Left lung (tissue), 10 donors: ENCODE results near the gene ESPN. TPM values are rescaled to one million over a fixed set of nuclear protein-coding genes. Genes with fewer than 3 reads are reported as not detected.

Source experiments
- ATAC-seq: fragments of 200-7000 bp; cut with Tn5 transposase; one replicate; pipeline ENCODE4 v1.9.1; 2020; ENCODE audit warnings: moderate library complexity
- DNase-seq, 4 donors: peaks; one replicate each; pipeline ENCODE4 v3.0.0-alpha.2; 2013 to 2020
- H3K27ac ChIP-seq, 2 donors: fragments of 200-600 bp; sonication (generic) in 1 of 2; one replicate each; pipeline versions ENCODE4 v1.5.0 to v1.8.0; 2020 to 2021
- H3K27me3 ChIP-seq, 2 donors: fragments of 200-600 bp; sonication (generic) in 1 of 2; one replicate each; pipeline versions ENCODE4 v1.5.0 to v1.8.0; 2020 to 2021
- H3K36me3 ChIP-seq, 2 donors: fragments of 200-600 bp; sonication (generic) in 1 of 2; one replicate each; pipeline versions ENCODE4 v1.5.0 to v1.8.0; 2020 to 2021
- H3K4me1 ChIP-seq, 2 donors: fragments of 200-600 bp; one replicate each; pipeline ENCODE4 v1.8.0; 2021
- H3K4me3 ChIP-seq, 2 donors: fragments of 200-600 bp; sonication (generic) in 1 of 2; one replicate each; pipeline versions ENCODE4 v1.5.0 to v1.8.0; 2020 to 2021; ENCODE audit warnings: mild to moderate bottlenecking in 1 of 2
- H3K9me3 ChIP-seq, 2 donors: fragments of 200-600 bp; sonication (generic) in 1 of 2; one replicate each; pipeline versions ENCODE4 v1.5.0 to v1.8.0; 2020 to 2021
- intact Hi-C, 2 donors: fragments of 100-400 bp; cut with DNase I; formaldehyde crosslinking; loops; one replicate each; pipeline versions ENCODE4 v1.11.2 to v1.14.2; 2022
- microRNA-seq, 2 donors: library from miRNA; unstranded; fragments of <30 nt; microRNA quantifications; one replicate each; pipeline ENCODE4, GENCODE V29; 2019
- polyA plus RNA-seq, 6 donors: library from polyadenylated mRNA; unstranded; fragments of 120-200 nt; gene quantifications; one replicate each; pipeline ENCODE4 v1.2.1, GENCODE V29; 2013; ENCODE audit not compliant: insufficient read length in 6 of 6
- total RNA-seq, 2 donors: library from RNA; stranded (reverse); fragmentation: NEBNext Ultra II Directional; extraction: Animal tissue kit (Norgen Biotek cat#: 25700); gene quantifications; one replicate each; pipeline ENCODE4 v1.2.1, GENCODE V29; 2021
- TF ChIP-seq, protein P1 (sequence below), 2 donors: fragments of 200-600 bp; sonication (generic) in 1 of 2; IDR thresholded peaks; one replicate each; pipeline versions ENCODE4 v1.5.0 to v1.8.0; 2021; ENCODE audit warnings: antibody characterized with exemption in 2 of 2
- donor health status: DM: no; HTN: yes; CAD: no.
- donor health status: DM: no; HTN: no; CAD: no.

Gene ESPN
- total and polyA plus RNA-seq, 8 donors = 1.2 to 3.7 (median 2.2) TPM

DNA sequence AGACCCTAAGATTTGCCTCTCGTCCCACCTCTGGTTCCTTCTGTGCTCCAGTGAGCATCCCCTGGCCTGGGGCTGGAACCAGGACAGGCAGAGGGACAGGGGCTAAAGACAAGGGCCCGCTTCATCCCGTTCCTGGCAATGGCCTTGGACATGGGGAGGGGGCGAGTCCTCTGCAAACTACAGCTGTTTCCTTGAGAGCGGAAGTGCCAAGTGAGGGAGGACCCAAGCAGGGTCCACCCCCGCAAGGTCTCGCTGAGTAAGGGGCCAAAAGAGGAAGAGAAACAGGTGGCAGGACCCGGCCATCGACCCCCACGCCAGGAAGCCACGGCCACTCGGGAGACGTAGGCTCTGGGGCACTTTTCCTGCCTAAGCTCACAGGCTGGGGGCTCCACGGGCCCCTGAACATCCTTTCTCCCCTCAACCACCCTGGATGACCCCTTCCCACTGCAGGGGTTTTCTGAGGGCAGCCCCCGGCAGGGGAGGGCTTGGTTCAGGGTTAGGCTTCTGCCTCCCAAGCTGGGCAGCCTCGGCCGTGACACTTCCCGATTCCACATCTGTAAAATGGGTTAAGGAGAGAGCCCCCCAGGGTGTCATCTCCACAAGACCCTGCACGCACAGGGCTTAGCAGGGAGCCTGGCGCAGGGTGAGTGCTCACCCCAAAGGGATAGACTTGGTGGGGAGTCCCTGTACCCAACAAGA lies 84.8 kb downstream of the ESPN start:
- intact Hi-C loops = no loop called here
- peaks cover 0 to 27% of the 10 kb centered on the region in 2 donors for H3K27me3 ChIP-seq
- DNase-seq (no peak), ATAC-seq (no peak)
- no peak overlapping the region for H3K4me3 ChIP-seq
- no peaks in the 10 kb centered on the region for H3K9me3 ChIP-seq
- H3K36me3 ChIP-seq = no peaks in the 10 kb centered on the region
- TF ChIP-seq, protein P1, sequence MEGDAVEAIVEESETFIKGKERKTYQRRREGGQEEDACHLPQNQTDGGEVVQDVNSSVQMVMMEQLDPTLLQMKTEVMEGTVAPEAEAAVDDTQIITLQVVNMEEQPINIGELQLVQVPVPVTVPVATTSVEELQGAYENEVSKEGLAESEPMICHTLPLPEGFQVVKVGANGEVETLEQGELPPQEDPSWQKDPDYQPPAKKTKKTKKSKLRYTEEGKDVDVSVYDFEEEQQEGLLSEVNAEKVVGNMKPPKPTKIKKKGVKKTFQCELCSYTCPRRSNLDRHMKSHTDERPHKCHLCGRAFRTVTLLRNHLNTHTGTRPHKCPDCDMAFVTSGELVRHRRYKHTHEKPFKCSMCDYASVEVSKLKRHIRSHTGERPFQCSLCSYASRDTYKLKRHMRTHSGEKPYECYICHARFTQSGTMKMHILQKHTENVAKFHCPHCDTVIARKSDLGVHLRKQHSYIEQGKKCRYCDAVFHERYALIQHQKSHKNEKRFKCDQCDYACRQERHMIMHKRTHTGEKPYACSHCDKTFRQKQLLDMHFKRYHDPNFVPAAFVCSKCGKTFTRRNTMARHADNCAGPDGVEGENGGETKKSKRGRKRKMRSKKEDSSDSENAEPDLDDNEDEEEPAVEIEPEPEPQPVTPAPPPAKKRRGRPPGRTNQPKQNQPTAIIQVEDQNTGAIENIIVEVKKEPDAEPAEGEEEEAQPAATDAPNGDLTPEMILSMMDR (IDR thresholded peaks at IDR 0.05) = no peak
- no peaks in the 10 kb centered on the region for H3K4me1 ChIP-seq
- no peak overlapping the region for H3K27ac ChIP-seq

DNA sequence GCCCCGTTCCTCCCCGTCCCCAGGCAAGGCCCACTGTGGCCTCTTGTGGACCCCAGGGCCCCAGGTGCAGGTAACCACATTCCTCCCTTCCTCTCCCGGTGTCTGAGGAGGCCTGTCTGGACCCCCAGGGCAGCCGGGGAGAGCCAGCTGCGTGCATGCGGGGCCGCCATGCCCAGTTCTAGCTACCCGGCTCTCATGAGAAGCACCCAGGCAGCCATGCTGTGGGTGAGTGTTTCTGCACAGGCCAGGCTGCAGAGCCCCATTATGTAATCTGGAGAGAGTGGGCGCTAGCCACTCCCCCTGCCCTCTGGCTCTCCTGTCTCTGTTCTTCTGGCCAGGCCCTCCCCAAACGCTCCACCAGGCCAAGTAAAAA lies 85.3 kb downstream of the ESPN start:
- H3K9me3 ChIP-seq = no peaks in the 10 kb centered on the region
- DNase-seq = no peak
- intact Hi-C loops = no loop called here
- H3K4me1 ChIP-seq = no peaks in the 10 kb centered on the region
- no peak overlapping the region for H3K27ac ChIP-seq
- H3K4me3 ChIP-seq = no peak overlapping the region
- ATAC-seq = peak; percentile 41
- TF ChIP-seq, protein P1 (IDR thresholded peaks at IDR 0.05) = no peak
- H3K27me3 ChIP-seq = peaks cover 0 to 27% of the 10 kb centered on the region in 2 donors
- H3K36me3 ChIP-seq = no peaks in the 10 kb centered on the region

DNA sequence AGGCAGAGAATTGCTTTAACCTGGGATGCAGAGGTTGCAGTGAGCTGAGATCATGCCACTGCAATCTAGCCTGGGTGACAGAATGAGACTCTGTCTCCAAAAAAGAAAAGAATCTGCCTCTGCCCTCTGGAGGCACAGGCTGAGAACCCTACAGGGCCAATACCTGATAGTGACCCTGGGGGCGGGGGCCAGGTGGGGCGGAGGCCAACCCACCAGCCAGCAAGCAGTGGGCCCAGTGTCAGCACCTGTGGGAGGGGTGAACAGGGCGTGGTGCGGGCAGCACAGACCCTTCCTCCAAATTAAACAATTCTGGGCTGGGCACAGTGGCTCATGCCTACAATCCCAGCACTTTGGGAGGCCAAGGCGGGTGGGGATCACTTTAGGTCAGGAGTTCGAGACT lies 85.9 kb downstream of the ESPN start:
- Histone ChIP-seq H3K27me3 (peaks cover 0 to 27% of the 10 kb centered on the region in 2 donors), H3K27ac (no peak overlapping the region), H3K4me1 (no peaks in the 10 kb centered on the region), H3K4me3 (no peak overlapping the region), H3K36me3 (no peaks in the 10 kb centered on the region), H3K9me3 (no peaks in the 10 kb centered on the region)
- no peak for ATAC-seq
- TF ChIP-seq, protein P1 (IDR thresholded peaks at IDR 0.05) = no peak
- no peak for DNase-seq
- intact Hi-C loops = no loop called here

Small RNA genes within 50 kb of the gene (microRNA-seq; reads per million reads assigned to microRNA genes)
- gene MIR4252 = 0 reads per million in 2 donors

Other genes starting within 250 kb of the ESPN start
- gene CHD5, start 244.5 kb upstream of the ESPN start, total RNA-seq = under 1 TPM; 0.03 to 0.13 TPM
- under 1 TPM; 0.08 to 0.36 (median 0.15) TPM for gene CHD5, start 244.5 kb upstream of the ESPN start, polyA plus RNA-seq
- gene RPL22, start 225.2 kb upstream of the ESPN start, total RNA-seq = 100 to 1,000 TPM; 265 to 324 TPM
- 100 to 1,000 TPM; 591 to 719 (median 663) TPM for gene RPL22, start 225.2 kb upstream of the ESPN start, polyA plus RNA-seq
- 10 to 100 TPM; 11.9 to 12.6 TPM for gene RNF207, start 218.7 kb upstream of the ESPN start, total RNA-seq
- 10 to 100 TPM; 10.7 to 16.3 (median 14.2) TPM for gene RNF207, start 218.7 kb upstream of the ESPN start, polyA plus RNA-seq
- 10 to 100 TPM; 70.0 to 84.1 TPM for gene ICMT, start 188.8 kb upstream of the ESPN start, total RNA-seq
- 10 to 100 TPM; 32.0 to 49.1 (median 40.1) TPM for gene ICMT, start 188.8 kb upstream of the ESPN start, polyA plus RNA-seq
- not detected for gene HES3, start 180.6 kb upstream of the ESPN start, total RNA-seq
- gene HES3, start 180.6 kb upstream of the ESPN start, polyA plus RNA-seq = not detected
- 10 to 100 TPM; 15.3 to 16.4 TPM for gene GPR153, start 163.7 kb upstream of the ESPN start, total RNA-seq
- gene GPR153, start 163.7 kb upstream of the ESPN start, polyA plus RNA-seq = 10 to 100 TPM; 13.8 to 31.6 (median 19.7) TPM
- gene ACOT7, start 31.0 kb upstream of the ESPN start, total RNA-seq = 10 to 100 TPM; 28.8 to 30.1 TPM
- 10 to 100 TPM; 13.1 to 16.8 (median 14.6) TPM for gene ACOT7, start 31.0 kb upstream of the ESPN start, polyA plus RNA-seq
- gene HES2, start 4.9 kb upstream of the ESPN start, total RNA-seq = 1 to 10 TPM; 1.6 to 6.6 TPM
- gene HES2, start 4.9 kb upstream of the ESPN start, polyA plus RNA-seq = under 1 TPM; 0.06 to 0.35 (median 0.16) TPM
- gene TNFRSF25, start 41.4 kb downstream of the ESPN start, total RNA-seq = 1 to 10 TPM; 5.6 to 8.4 TPM
- gene TNFRSF25, start 41.4 kb downstream of the ESPN start, polyA plus RNA-seq = 10 to 100 TPM; 20.1 to 34.8 (median 26.4) TPM
- 10 to 100 TPM in 1 of 2 donors, 1 to 10 TPM in 1; 6.3 to 10.7 TPM for gene PLEKHG5, start 66.9 kb downstream of the ESPN start, total RNA-seq
- gene PLEKHG5, start 66.9 kb downstream of the ESPN start, polyA plus RNA-seq = 10 to 100 TPM; 22.8 to 35.7 (median 29.7) TPM
- 10 to 100 TPM; 24.4 to 30.8 TPM for gene NOL9, start 129.7 kb downstream of the ESPN start, total RNA-seq
- 10 to 100 TPM; 19.1 to 25.7 (median 23.7) TPM for gene NOL9, start 129.7 kb downstream of the ESPN start, polyA plus RNA-seq
- gene TAS1R1, start 130.5 kb downstream of the ESPN start, total RNA-seq = not detected
- gene TAS1R1, start 130.5 kb downstream of the ESPN start, polyA plus RNA-seq = under 1 TPM; 0.07 to 0.21 (median 0.18) TPM
- gene ZBTB48, start 155.2 kb downstream of the ESPN start, total RNA-seq = 10 to 100 TPM; 24.7 to 34.5 TPM
- 10 to 100 TPM; 26.2 to 41.6 (median 33.7) TPM for gene ZBTB48, start 155.2 kb downstream of the ESPN start, polyA plus RNA-seq
- gene KLHL21, start 178.1 kb downstream of the ESPN start, total RNA-seq = 10 to 100 TPM; 20.6 to 29.2 TPM
- 10 to 100 TPM; 11.0 to 15.9 (median 13.6) TPM for gene KLHL21, start 178.1 kb downstream of the ESPN start, polyA plus RNA-seq
- gene PHF13, start 189.0 kb downstream of the ESPN start, total RNA-seq = 10 to 100 TPM; 11.1 to 12.2 TPM
- 10 to 100 TPM; 17.6 to 24.8 (median 19.9) TPM for gene PHF13, start 189.0 kb downstream of the ESPN start, polyA plus RNA-seq
- 10 to 100 TPM; 14.5 to 16.5 TPM for gene THAP3, start 200.1 kb downstream of the ESPN start, total RNA-seq
- 10 to 100 TPM; 15.5 to 20.5 (median 17.9) TPM for gene THAP3, start 200.1 kb downstream of the ESPN start, polyA plus RNA-seq